Thyroid gland (tissue), 4 donors: Measurements from ENCODE around the gene LARGE1. TPM values are rescaled to one million over a fixed set of nuclear protein-coding genes. Genes with fewer than 3 reads are reported as not detected.

Experiments used
- DNase-seq, 2 donors: peaks; one replicate each; pipeline ENCODE4 v3.0.0-alpha.2; 2019
- H3K27ac ChIP-seq, 3 donors: fragments of 200-600 bp; sonication (generic); 1 replicate in 2 of 3; 2 replicates in 1 of 3; pipeline ENCODE4 v1.5.1; 2016 to 2019; ENCODE audit warnings: mild to moderate bottlenecking in 1 of 3, moderate library complexity in 1 of 3
- H3K27me3 ChIP-seq: fragments of 200-600 bp; sonication (generic); one replicate; pipeline ENCODE4 v1.5.1; 2019
- H3K36me3 ChIP-seq, 2 donors: fragments of 200-600 bp; sonication (generic); one replicate each; pipeline ENCODE4 v1.5.1; 2016 to 2019
- H3K4me1 ChIP-seq, 2 donors: fragments of 200-600 bp; sonication (generic); one replicate each; pipeline ENCODE4 v1.5.1; 2017 to 2019
- H3K4me3 ChIP-seq, 3 donors: fragments of 200-600 bp; sonication (generic); replicated peaks in 1 of 3; 1 replicate in 2 of 3; 2 replicates in 1 of 3; pipeline ENCODE4 v1.5.1; 2016; ENCODE audit warnings: mild to moderate bottlenecking in 1 of 3
- H3K9me3 ChIP-seq: fragments of 200-600 bp; sonication (generic); one replicate; pipeline ENCODE4 v1.5.1; 2017
- POLR2A ChIP-seq, 2 donors: fragments of 450-650 bp; IDR thresholded peaks; one replicate each; pipeline ENCODE4 v1.6.1; 2017; ENCODE audit warnings: antibody characterized with exemption in 2 of 2, mild to moderate bottlenecking in 2 of 2, moderate library complexity in 1 of 2
- WGBS, 2 donors: methylation state at CpG; one replicate each; pipeline ENCODE4 v1.1.5; 2017; 5-methylcytosine and 5-hydroxymethylcytosine counted together
- intact Hi-C: fragments of 100-400 bp; cut with DNase I; formaldehyde crosslinking; loops from one replicate; pipeline ENCODE4 v1.15.1; 2023
- total RNA-seq, 4 donors: library from RNA; depleted of rRNA; stranded (reverse); fragments of >200 nt; gene quantifications; one replicate each; pipeline ENCODE4 v1.2.3, GENCODE V29; 2016
- TF ChIP-seq, protein P1 (sequence below), 6 experiments: fragments of 200-600 bp in 3 of 6; fragments of 450-650 bp in 3 of 6; sonication (generic) in 3 of 6; IDR thresholded peaks; one replicate each; pipeline ENCODE4 v1.5.1; 2016 to 2019; ENCODE audit warnings: antibody characterized with exemption in 6 of 6, mild to moderate bottlenecking in 2 of 6, inconsistent platforms in 1 of 6, moderate library complexity in 1 of 6

Gene LARGE1
- total RNA-seq, 4 donors from 2014 or later, result 13.6 to 16.3 (median 15.1) TPM

DNA sequence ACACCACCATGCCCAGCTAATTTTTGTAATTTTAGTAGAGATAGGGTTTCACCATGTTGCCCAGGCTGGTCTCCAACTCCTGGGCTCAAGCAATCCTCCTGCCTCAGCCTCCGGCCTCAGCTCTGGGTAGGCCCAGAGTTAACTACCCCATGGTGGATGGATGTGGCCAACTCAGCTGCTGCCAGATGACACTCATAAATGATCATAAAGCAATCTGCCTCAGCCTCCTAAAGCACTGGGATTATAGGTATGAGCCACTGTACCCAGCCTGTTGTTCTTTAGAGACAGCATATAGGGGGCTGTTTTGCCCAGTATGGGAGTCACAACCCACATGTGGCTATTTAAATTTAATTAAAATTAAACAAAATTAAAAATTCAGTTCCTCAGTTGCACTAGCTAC lies 54.3 kb downstream of the LARGE1 start:
- intact Hi-C loops, result no loop called here
- Histone ChIP-seq H3K4me3 (no peak overlapping the region), H3K4me1 (no peaks in the 10 kb centered on the region), H3K9me3 (no peaks in the 10 kb centered on the region), H3K27me3 (no peaks in the 10 kb centered on the region), H3K27ac (no peak overlapping the region), H3K36me3 (no peaks in the 10 kb centered on the region)
- 90 to 100% methylated on average over 1 of the region's 1 CpG for WGBS, 2 donors
- TF ChIP-seq POLR2A (IDR thresholded peaks at IDR 0.05), result no peak
- TF ChIP-seq, protein P1, sequence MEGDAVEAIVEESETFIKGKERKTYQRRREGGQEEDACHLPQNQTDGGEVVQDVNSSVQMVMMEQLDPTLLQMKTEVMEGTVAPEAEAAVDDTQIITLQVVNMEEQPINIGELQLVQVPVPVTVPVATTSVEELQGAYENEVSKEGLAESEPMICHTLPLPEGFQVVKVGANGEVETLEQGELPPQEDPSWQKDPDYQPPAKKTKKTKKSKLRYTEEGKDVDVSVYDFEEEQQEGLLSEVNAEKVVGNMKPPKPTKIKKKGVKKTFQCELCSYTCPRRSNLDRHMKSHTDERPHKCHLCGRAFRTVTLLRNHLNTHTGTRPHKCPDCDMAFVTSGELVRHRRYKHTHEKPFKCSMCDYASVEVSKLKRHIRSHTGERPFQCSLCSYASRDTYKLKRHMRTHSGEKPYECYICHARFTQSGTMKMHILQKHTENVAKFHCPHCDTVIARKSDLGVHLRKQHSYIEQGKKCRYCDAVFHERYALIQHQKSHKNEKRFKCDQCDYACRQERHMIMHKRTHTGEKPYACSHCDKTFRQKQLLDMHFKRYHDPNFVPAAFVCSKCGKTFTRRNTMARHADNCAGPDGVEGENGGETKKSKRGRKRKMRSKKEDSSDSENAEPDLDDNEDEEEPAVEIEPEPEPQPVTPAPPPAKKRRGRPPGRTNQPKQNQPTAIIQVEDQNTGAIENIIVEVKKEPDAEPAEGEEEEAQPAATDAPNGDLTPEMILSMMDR (IDR thresholded peaks at IDR 0.05), result no peak
- DNase-seq, result no peak

DNA sequence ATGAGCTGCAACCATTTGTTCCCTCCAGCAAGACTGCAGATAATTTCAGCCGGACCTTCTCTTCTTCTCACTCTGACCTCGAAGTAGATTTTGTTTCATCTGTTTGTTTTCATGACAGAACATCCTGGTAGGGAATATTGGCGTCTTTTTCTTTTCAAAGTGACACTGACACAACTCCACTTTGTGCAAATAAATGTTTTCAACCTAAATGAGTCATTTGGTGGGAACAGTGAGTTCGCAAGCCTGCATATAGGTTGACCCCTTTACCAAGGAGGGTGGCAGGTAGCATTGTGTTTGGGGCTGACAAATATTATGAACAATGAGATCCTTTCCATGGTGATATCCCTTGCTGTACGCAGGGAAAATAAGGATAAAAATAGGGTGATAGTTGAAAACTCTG lies 55.0 kb downstream of the LARGE1 start:
- H3K9me3 ChIP-seq, result no peaks in the 10 kb centered on the region
- no peaks in the 10 kb centered on the region for H3K4me1 ChIP-seq
- no peaks in the 10 kb centered on the region for H3K27me3 ChIP-seq
- no peak for DNase-seq
- H3K4me3 ChIP-seq, result no peak overlapping the region
- 87 to 88% methylated on average over 5 of the region's 5 CpGs for WGBS, 2 donors
- H3K36me3 ChIP-seq, result no peaks in the 10 kb centered on the region
- intact Hi-C loops, result no loop called here
- no peak overlapping the region for H3K27ac ChIP-seq
- no peak for TF ChIP-seq POLR2A (IDR thresholded peaks at IDR 0.05)
- TF ChIP-seq, protein P1 (IDR thresholded peaks at IDR 0.05), result no peak

DNA sequence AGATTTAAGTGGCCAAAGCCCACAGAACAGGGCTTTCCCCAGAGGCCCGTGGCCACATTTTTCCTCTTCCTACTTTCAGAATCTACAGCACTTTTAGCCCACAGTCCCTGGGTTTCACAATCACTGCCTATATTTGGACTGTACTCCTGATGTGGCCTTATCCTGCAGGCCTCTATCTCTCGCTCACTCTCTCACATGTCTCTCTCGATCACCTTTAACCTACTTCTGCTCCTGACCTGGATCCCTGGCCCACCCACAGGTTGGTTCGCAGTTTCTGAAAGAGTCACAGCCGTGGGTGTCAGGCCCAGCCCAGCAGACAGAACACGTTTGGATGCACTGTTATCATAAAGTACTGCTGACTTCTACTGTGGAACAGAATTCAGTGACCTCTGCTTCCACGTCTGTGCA lies 55.5 kb downstream of the LARGE1 start:
- H3K4me3 ChIP-seq, result no peak overlapping the region
- intact Hi-C loops, result no loop called here
- no peak for DNase-seq
- TF ChIP-seq, protein P1 (IDR thresholded peaks at IDR 0.05), result no peak
- no peak for TF ChIP-seq POLR2A (IDR thresholded peaks at IDR 0.05)
- no peaks in the 10 kb centered on the region for H3K4me1 ChIP-seq
- H3K27ac ChIP-seq, result no peak overlapping the region
- WGBS, 2 donors, result 81 to 86% methylated on average over 7 of the region's 7 CpGs
- H3K9me3 ChIP-seq, result no peaks in the 10 kb centered on the region
- no peaks in the 10 kb centered on the region for H3K27me3 ChIP-seq
- no peaks in the 10 kb centered on the region for H3K36me3 ChIP-seq

- intact Hi-C loops, result no loop called here
- Histone ChIP-seq H3K36me3 (no peaks in the 10 kb centered on the region), H3K4me1 (peaks cover 0 to 9% of the 10 kb centered on the region in 2 donors), H3K4me3 (no peak overlapping the region), H3K27ac (no peak overlapping the region), H3K27me3 (no peaks in the 10 kb centered on the region), H3K9me3 (no peaks in the 10 kb centered on the region)
- TF ChIP-seq, protein P1 (IDR thresholded peaks at IDR 0.05), result no peak
- no peak for TF ChIP-seq POLR2A (IDR thresholded peaks at IDR 0.05)
- no peak for DNase-seq
- WGBS, 2 donors, result 77 to 78% methylated on average over 12 of the region's 12 CpGs
Observed at GRCh38 chr22:33861216-33861875, 58.9 kb downstream of the LARGE1 start.

- 88 to 96% methylated on average over 6 to 7 of the region's 8 CpGs for WGBS, 2 donors
- Histone ChIP-seq H3K36me3 (no peaks in the 10 kb centered on the region), H3K27me3 (no peaks in the 10 kb centered on the region), H3K4me3 (no peak overlapping the region), H3K9me3 (no peaks in the 10 kb centered on the region), H3K4me1 (peaks cover 0 to 17% of the 10 kb centered on the region in 2 donors), H3K27ac (no peak overlapping the region)
- TF ChIP-seq, protein P1 (IDR thresholded peaks at IDR 0.05), result no peak
- no peak for TF ChIP-seq POLR2A (IDR thresholded peaks at IDR 0.05)
- DNase-seq, result no peak
- intact Hi-C loops, result no loop called here
Observed at GRCh38 chr22:33860386-33860785, 59.9 kb downstream of the LARGE1 start.
